Astrocyte (in vitro differentiated cells and primary cell): ENCODE measurements around the gene WNT4.

Source experiments
- EZH2 ChIP-seq: IDR thresholded peaks from 2 replicates; pipeline ENCODE4 v1.6.1; 2012; ENCODE audit warnings: mild to moderate bottlenecking, low read length, inconsistent platforms; ENCODE audit not compliant: insufficient read depth
- TF ChIP-seq, protein P1 (sequence below): IDR thresholded peaks from 2 replicates; pipeline ENCODE4 v1.5.1; 2011; ENCODE audit warnings: low read depth, mild to moderate bottlenecking, inconsistent platforms, low read length, moderate library complexity; ENCODE audit not compliant: insufficient read depth

DNA sequence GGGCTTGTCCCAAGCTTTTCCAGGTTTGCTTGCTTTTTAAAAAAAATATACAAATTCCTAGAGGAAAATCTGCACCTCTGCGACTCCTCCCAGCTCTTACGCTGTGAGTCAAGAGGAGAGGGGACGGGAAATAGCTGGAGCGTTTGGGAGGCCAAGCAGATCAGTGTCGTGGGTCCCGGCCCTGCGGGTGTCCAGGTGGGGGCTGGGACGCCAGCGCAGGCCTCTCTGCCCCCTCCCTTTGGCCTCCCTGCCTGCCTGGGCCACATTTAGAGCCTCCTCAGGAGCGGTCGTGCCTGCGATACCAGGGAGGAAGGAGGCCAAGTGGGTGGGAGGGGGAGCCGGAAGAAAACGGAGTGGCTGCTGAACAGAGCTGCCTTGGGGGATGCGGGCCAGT is 9.0 kb downstream of the WNT4 start:
- TF ChIP-seq, protein P1, sequence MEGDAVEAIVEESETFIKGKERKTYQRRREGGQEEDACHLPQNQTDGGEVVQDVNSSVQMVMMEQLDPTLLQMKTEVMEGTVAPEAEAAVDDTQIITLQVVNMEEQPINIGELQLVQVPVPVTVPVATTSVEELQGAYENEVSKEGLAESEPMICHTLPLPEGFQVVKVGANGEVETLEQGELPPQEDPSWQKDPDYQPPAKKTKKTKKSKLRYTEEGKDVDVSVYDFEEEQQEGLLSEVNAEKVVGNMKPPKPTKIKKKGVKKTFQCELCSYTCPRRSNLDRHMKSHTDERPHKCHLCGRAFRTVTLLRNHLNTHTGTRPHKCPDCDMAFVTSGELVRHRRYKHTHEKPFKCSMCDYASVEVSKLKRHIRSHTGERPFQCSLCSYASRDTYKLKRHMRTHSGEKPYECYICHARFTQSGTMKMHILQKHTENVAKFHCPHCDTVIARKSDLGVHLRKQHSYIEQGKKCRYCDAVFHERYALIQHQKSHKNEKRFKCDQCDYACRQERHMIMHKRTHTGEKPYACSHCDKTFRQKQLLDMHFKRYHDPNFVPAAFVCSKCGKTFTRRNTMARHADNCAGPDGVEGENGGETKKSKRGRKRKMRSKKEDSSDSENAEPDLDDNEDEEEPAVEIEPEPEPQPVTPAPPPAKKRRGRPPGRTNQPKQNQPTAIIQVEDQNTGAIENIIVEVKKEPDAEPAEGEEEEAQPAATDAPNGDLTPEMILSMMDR, result no peak
- TF ChIP-seq EZH2, result no peak
